A549 (cell line): ENCODE data around the gene MRPL36.

Source experiments
- CEBPB ChIP-seq, 2 experiments: fragments of >200 bp in 1 of 2; sonication (Bioruptor Twin) in 1 of 2; formaldehyde crosslinking in 1 of 2; IDR thresholded peaks; 2 replicates each; pipeline ENCODE4 v1.6.1; 2012 to 2016
- EP300 ChIP-seq, 2 experiments: fragments of >200 bp; sonication (Bioruptor Twin); formaldehyde crosslinking; IDR thresholded peaks; 2 replicates in 1 of 2; 3 replicates in 1 of 2; pipeline ENCODE4 v1.6.1; 2016 to 2017
- HDAC2 ChIP-seq: fragments of 200-600 bp; sonication (generic); IDR thresholded peaks from 2 replicates; pipeline ENCODE4 v1.6.1; 2016
- NPAS2 ChIP-seq: fragments of 250-450 bp; sonication (Bioruptor Pico); IDR thresholded peaks from 2 replicates; pipeline ENCODE4 v1.8.0; 2022; ENCODE audit warnings: mild to moderate bottlenecking, moderate library complexity, borderline replicate concordance
- TF ChIP-seq, protein P1 (sequence below): fragments of 450-650 bp; IDR thresholded peaks from 2 replicates; pipeline ENCODE4 v1.6.1; 2014; ENCODE audit warnings: antibody characterized with exemption
- TF ChIP-seq, protein P2 (sequence below): fragments of >200 bp; sonication (Bioruptor Twin); formaldehyde crosslinking; IDR thresholded peaks from 3 replicates; pipeline ENCODE4 v1.5.1; 2016
- TF ChIP-seq, protein P3 (sequence below): IDR thresholded peaks from 2 replicates; pipeline ENCODE4 v1.6.1; 2012

DNA sequence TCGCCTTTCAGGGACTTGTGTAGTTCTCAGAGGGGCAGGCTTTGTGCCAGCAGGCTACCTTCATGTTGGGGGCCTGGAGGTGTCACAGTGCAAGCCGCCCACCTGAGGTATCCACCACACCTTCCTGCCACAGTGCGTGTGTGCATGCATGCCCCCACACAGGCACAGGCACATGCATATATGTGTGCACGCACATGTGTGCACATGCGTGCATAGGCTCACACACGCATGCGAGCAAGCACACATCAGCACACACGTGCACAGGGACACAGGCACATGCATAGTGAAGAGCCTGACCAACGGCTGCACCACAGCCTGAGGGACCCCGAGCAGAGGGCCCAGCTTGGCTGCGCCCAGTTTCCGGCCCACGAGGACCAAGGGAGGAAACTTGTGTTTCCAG, 46.9 kb upstream of the MRPL36 start:
- TF ChIP-seq, protein P1, sequence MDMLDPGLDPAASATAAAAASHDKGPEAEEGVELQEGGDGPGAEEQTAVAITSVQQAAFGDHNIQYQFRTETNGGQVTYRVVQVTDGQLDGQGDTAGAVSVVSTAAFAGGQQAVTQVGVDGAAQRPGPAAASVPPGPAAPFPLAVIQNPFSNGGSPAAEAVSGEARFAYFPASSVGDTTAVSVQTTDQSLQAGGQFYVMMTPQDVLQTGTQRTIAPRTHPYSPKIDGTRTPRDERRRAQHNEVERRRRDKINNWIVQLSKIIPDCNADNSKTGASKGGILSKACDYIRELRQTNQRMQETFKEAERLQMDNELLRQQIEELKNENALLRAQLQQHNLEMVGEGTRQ: no peak
- no peak for TF ChIP-seq EP300 (IDR thresholded peaks at IDR 0.05)
- TF ChIP-seq, protein P2, sequence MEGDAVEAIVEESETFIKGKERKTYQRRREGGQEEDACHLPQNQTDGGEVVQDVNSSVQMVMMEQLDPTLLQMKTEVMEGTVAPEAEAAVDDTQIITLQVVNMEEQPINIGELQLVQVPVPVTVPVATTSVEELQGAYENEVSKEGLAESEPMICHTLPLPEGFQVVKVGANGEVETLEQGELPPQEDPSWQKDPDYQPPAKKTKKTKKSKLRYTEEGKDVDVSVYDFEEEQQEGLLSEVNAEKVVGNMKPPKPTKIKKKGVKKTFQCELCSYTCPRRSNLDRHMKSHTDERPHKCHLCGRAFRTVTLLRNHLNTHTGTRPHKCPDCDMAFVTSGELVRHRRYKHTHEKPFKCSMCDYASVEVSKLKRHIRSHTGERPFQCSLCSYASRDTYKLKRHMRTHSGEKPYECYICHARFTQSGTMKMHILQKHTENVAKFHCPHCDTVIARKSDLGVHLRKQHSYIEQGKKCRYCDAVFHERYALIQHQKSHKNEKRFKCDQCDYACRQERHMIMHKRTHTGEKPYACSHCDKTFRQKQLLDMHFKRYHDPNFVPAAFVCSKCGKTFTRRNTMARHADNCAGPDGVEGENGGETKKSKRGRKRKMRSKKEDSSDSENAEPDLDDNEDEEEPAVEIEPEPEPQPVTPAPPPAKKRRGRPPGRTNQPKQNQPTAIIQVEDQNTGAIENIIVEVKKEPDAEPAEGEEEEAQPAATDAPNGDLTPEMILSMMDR: no peak
- no peak for TF ChIP-seq CEBPB (IDR thresholded peaks at IDR 0.05)
- TF ChIP-seq HDAC2: no peak
- TF ChIP-seq, protein P3, sequence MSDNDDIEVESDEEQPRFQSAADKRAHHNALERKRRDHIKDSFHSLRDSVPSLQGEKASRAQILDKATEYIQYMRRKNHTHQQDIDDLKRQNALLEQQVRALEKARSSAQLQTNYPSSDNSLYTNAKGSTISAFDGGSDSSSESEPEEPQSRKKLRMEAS: no peak
- no peak for TF ChIP-seq NPAS2 (CRISPR knock-in tag)
